ENCODE measurements around the gene SEMG2. TPM values are rescaled to one million over a fixed set of nuclear protein-coding genes. Genes with fewer than 3 reads are reported as not detected.

SEMG2 gene, protein sequence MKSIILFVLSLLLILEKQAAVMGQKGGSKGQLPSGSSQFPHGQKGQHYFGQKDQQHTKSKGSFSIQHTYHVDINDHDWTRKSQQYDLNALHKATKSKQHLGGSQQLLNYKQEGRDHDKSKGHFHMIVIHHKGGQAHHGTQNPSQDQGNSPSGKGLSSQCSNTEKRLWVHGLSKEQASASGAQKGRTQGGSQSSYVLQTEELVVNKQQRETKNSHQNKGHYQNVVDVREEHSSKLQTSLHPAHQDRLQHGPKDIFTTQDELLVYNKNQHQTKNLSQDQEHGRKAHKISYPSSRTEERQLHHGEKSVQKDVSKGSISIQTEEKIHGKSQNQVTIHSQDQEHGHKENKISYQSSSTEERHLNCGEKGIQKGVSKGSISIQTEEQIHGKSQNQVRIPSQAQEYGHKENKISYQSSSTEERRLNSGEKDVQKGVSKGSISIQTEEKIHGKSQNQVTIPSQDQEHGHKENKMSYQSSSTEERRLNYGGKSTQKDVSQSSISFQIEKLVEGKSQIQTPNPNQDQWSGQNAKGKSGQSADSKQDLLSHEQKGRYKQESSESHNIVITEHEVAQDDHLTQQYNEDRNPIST
- total RNA-seq, result not detected

DNA sequence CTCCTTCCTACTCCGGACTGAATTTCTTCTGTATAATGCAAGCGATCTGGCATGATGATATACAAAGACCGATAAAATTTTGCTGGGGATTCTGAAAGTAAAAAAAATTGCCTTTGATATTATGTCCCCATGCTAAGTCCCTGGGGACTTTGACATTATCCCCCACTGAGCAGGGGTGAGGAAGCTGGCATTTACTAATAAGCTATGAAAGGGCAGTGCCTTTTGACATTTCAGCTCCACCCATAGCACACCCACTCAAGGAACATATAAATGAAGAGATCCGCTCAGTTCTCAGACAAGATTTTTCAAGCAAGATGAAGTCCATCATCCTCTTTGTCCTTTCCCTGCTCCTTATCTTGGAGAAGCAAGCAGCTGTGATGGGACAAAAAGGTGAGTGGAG is at the start of gene SEMG2:
TSS of gene SEMG2 (plus strand) at position 298 of the 400 bp plus-strand sequence. CDS start at position 315, 17 bp downstream.
- Histone ChIP-seq H3K4me3 (no peak within 1 kb of the TSS), H3K36me3 (no peaks in the 10 kb centered on the region), H3K9me3 (no peaks in the 10 kb centered on the region), H3K27ac (no peak within 1 kb of the TSS), H3K4me1 (no peaks in the 10 kb centered on the region), H3K27me3 (no peaks in the 10 kb centered on the region)
- DNase-seq, result no peak
- no peak for TF ChIP-seq POLR2A (IDR thresholded peaks at IDR 0.05)
- TF ChIP-seq, protein P1, sequence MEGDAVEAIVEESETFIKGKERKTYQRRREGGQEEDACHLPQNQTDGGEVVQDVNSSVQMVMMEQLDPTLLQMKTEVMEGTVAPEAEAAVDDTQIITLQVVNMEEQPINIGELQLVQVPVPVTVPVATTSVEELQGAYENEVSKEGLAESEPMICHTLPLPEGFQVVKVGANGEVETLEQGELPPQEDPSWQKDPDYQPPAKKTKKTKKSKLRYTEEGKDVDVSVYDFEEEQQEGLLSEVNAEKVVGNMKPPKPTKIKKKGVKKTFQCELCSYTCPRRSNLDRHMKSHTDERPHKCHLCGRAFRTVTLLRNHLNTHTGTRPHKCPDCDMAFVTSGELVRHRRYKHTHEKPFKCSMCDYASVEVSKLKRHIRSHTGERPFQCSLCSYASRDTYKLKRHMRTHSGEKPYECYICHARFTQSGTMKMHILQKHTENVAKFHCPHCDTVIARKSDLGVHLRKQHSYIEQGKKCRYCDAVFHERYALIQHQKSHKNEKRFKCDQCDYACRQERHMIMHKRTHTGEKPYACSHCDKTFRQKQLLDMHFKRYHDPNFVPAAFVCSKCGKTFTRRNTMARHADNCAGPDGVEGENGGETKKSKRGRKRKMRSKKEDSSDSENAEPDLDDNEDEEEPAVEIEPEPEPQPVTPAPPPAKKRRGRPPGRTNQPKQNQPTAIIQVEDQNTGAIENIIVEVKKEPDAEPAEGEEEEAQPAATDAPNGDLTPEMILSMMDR (IDR thresholded peaks at IDR 0.05), result no peak

DNA sequence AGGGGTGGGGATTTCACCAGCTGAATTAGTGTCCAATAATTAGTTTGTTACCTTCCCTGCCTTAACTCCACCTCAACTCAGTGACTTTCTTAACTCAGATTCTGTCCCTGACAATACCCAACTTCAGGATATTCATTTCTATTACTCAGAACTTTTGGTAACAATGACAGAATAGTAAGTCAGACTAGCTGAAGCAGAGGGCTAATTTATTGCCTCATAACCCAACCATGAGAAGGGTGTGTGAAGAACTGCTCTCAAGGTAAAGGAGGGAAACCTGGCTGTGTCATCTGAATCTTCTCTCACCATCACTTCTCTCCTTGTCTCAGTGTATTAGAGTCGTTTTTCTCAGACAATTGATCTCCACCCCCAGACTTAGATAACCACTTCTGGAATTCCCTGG is 47.7 kb upstream of the SEMG2 start:
- Histone ChIP-seq H3K4me3 (no peak overlapping the region), H3K36me3 (no peaks in the 10 kb centered on the region), H3K9me3 (no peaks in the 10 kb centered on the region), H3K27ac (no peak overlapping the region), H3K4me1 (no peaks in the 10 kb centered on the region), H3K27me3 (no peaks in the 10 kb centered on the region)
- TF ChIP-seq POLR2A (IDR thresholded peaks at IDR 0.05), result no peak
- TF ChIP-seq, protein P1 (IDR thresholded peaks at IDR 0.05), result no peak
- no peak for DNase-seq

DNA sequence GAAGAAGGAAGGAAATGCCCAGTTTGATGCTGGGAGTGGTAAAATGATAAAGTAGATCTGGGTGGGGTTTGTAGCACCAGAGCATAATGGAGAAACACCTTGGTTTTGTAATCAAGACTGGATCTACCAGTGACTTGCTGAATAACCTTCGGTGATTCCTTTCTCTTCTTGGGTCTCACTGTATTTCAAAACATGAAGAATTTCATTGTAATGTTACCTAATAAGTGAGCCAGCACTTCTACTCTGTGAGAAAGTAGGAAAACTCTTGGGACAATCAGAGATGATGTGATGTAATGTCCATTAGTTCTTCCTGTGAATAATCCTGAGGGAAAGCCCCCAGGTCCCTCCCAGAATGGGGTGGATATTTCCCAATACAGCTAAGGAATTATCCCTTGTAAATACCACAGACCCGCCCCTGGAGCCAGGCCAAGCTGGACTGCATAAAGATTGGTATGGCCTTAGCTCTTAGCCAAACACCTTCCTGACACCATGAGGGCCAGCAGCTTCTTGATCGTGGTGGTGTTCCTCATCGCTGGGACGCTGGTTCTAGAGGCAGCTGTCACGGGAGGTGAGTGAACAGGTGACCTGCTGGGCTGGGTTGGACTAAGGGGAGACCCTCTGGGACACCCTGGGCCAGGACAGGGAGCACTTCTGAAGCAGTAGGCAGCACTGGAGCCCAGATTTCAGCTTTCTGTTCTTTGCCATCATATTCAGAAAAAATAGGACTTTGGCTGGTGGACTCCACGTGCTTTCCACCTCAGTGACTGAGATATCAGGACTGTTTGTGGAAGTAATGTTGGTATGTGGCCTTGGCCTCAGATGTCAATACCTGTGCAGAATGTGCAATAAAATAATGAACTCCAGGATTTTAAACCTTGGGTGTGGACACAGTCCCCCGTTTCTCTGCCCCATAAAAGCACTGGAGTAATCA is 46.5 kb upstream of the SEMG2 start, which contains the start of gene PI3:
TSS of gene PI3 (plus strand) at position 469 of the 931 bp plus-strand sequence. CDS start at position 490, 21 bp downstream.
- H3K36me3 ChIP-seq, result no peaks in the 10 kb centered on the region
- no peak within 1 kb of the TSS for H3K4me3 ChIP-seq
- peak in 2 of 3 donors; percentile 79 to 84 for DNase-seq
- H3K9me3 ChIP-seq, result no peaks in the 10 kb centered on the region
- H3K27me3 ChIP-seq, result no peaks in the 10 kb centered on the region
- TF ChIP-seq POLR2A (IDR thresholded peaks at IDR 0.05), result no peak
- TF ChIP-seq, protein P1 (IDR thresholded peaks at IDR 0.05), result no peak
- H3K27ac ChIP-seq, result peak within 1 kb of the TSS in 3 of 4 donors; percentile 27 to 80 (median 57)
- no peaks in the 10 kb centered on the region for H3K4me1 ChIP-seq

DNA sequence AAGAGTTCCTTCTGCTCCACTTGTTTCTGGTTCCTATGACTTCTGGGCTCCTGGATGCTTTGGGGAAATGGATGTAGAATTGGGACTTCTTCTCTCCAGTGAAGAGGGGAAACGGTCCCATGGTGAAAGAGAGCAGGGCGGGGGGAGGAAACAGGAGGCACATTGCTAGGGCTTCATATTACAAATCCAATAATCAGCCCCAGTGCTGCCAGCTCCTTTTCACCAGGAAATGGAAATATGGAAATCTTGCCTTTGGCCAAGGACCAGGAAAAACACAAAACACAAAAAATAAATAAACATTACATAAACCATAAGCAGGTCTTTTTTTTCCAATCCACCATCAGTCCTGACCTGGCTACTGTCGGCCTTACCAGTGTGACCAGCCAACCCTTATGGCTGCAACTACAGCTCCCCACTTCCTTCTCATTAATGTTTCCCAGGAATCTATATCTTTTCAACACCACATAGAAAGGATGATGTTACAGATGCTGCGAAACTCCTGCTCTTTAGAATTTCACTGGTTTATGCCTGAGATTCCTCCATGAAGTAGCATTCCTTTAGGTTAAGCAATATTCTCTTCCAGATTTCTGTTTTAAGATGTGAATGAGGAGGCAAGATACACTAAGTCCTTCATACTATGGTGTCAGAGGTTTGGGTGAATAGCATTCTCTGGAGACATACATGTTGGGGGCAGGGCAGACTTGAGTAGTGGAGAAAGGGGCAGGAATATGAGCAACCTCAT is 44.5 kb upstream of the SEMG2 start:
- H3K4me1 ChIP-seq, result no peaks in the 10 kb centered on the region
- no peak for DNase-seq
- no peak overlapping the region for H3K27ac ChIP-seq
- TF ChIP-seq, protein P1 (IDR thresholded peaks at IDR 0.05), result no peak
- no peak for TF ChIP-seq POLR2A (IDR thresholded peaks at IDR 0.05)
- H3K9me3 ChIP-seq, result no peaks in the 10 kb centered on the region
- no peak overlapping the region for H3K4me3 ChIP-seq
- H3K27me3 ChIP-seq, result no peaks in the 10 kb centered on the region
- no peaks in the 10 kb centered on the region for H3K36me3 ChIP-seq

DNA sequence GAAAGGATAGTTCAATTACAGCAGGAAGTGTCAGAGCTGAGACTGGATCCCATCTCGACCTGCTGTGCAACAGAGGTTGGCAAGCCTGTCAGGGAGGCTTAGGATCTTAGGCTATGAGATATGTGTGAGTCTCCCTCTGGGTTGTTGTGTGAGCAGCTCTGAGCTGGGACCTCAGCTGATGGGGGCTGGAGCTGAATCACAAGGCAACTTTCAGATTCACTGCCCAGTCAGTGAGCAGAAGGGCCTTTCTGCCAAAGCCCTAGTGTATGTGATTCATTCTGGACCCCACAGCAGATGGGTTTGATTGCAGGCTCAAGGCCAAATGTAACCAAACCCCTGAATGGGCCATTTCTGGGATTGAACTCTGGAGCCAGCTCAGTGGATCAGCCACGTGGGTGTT is 42.0 kb upstream of the SEMG2 start:
- DNase-seq, result no peak
- H3K27me3 ChIP-seq, result no peaks in the 10 kb centered on the region
- TF ChIP-seq, protein P1 (IDR thresholded peaks at IDR 0.05), result no peak
- no peak for TF ChIP-seq POLR2A (IDR thresholded peaks at IDR 0.05)
- H3K4me3 ChIP-seq, result no peak overlapping the region
- no peaks in the 10 kb centered on the region for H3K9me3 ChIP-seq
- no peaks in the 10 kb centered on the region for H3K36me3 ChIP-seq
- H3K27ac ChIP-seq, result no peak overlapping the region
- no peaks in the 10 kb centered on the region for H3K4me1 ChIP-seq

Measured in Peyer's patch (tissue), 4 donors.